ENCODE results near the gene GLA.
A peak's percentile ranks its signal among the peaks of the same experiment; 100 is the strongest.

The GLA gene

DNA sequence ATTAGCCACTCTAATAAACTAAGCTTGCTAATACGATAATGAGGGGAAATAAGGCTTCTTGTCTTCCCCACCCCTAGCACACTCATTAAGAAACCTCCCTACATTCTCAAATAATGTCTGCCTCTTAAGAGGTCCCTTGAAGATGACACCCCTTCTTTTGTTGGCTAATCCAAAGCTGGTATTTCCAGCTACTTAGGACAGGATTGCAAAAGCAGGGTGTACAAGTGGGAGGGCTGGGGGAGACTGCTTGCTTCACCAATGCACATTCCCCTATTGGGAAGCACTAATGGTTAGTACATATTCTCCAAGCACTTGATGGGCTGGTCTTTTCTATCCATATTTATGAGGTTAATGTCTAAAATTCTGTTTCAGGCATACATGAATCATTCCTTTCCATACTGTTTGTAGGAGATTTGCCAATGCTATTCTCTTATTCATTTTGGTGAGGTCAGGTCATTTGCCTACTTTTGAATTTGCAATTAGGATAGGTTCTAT, 42.4 kb downstream of the GLA start:
- intact Hi-C loops (cut with DNase I) = no loop called here
- DNase-seq = no peak

DNA sequence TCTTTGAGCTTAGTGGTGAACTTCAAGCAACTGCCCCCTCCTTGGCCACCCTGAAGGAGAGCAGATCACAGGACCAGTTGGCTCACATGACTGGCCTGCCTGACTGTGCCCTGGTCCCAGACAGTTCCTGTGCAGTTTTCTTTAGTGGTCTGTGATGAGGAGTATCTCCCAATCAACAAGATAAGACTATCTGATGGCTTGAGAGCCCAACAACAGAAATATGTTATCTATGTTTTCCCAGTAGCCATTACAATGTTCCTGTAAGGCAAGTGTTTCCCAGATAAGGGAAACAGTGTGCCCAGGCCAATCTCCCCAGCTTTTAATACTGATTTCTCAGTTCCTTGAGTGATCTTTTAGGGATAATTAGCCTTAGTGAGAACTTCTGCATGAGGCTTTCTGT, 45.0 kb downstream of the GLA start:
- intact Hi-C loops (cut with DNase I) = no loop called here
- no peak for DNase-seq

DNA sequence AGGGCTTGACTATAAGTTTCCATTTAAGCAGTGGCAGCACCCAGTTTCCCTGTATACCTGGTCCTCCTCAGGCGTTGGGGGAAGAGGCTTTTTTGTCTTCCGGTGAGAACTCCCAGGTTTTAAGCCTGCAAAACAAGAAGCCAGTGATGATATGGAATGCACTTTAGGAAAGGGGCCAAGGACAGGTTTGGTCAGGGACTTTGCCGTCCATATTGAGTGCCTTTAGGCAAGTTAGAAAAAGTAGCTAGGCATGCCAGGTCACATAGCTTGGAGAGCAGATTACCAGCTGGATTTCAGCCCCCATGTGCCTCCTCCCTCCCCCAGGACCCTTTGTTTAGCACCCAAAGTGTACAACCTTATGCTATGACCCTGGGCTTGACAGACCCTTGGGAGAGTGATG, 45.6 kb downstream of the GLA start:
- no peak for DNase-seq
- intact Hi-C loops (cut with DNase I) = no loop called here

DNA sequence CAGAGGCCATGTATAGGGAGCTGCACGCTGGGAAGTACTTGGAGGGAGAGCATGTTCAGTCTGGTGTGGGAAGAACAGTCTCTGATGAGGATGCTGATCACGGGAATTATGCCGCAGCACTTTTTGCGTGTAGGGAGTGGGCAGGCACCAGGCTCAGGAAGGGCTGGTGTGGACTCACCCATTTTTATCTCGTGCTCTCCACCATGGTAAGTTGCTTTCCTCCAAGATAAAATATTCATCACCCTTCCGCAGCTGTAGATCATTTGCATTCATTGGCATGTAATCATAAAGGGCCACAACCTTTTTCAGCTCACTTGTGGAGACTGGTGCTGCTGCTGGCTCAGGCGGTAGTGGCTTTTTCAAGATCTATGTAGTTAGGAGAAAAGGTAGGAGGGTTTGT, 47.3 kb downstream of the GLA start:
- intact Hi-C loops (cut with DNase I) = no loop called here
- DNase-seq = no peak

DNA sequence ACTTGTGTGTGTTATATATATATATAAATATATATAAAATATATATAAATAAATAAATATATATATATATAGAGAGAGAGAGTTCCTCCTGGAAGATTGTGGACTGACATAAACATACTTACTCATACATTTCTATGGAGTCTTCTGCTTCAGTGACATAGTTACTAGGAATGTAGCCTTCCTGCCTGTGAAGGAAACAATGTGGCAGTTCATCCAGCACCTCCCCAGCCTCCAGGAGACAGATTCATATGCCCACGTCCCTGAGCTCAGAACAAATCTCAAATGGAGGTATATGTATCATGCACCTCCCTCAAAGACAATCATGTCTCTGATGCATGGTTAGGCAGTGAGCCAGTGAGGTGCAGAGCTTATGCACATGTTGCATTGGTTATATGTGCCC, 47.8 kb downstream of the GLA start:
- no peak for DNase-seq
- intact Hi-C loops (cut with DNase I) = no loop called here

- intact Hi-C loops (cut with DNase I) = no loop called here
- no peak for DNase-seq
Measured at GRCh38 chrX:101357166-101357795, 50.4 kb downstream of the GLA start.

DNA sequence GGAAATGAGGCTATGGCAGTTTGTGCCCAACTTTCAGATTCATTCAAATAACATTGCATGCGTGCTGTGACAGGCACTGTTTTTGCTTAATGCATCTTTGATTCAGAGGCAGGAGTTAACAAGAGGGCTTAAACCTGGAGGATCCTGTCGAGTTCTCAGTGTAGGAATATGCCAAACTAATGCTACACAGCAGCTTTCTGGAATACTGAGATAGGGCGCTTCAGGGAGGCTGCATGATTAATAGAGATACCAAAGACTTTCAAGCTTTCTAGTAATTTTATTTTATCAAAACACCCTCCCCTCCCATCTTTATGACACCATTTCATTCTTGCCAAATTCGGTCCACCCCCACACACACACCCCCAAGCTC, 58.5 kb downstream of the GLA start:
- intact Hi-C loops (cut with DNase I) = no loop called here
- DNase-seq = no peak

- intact Hi-C loops (cut with DNase I) = no loop called here
- DNase-seq = peak; percentile 60 to 90 (median 80)
Measured at GRCh38 chrX:101348452-101349192, 59.1 kb downstream of the GLA start, which contains the start of gene TIMM8A. TIMM8A (minus strand) TSS chrX:101348742; CDS start chrX:101348664, 78 bp downstream.

DNA sequence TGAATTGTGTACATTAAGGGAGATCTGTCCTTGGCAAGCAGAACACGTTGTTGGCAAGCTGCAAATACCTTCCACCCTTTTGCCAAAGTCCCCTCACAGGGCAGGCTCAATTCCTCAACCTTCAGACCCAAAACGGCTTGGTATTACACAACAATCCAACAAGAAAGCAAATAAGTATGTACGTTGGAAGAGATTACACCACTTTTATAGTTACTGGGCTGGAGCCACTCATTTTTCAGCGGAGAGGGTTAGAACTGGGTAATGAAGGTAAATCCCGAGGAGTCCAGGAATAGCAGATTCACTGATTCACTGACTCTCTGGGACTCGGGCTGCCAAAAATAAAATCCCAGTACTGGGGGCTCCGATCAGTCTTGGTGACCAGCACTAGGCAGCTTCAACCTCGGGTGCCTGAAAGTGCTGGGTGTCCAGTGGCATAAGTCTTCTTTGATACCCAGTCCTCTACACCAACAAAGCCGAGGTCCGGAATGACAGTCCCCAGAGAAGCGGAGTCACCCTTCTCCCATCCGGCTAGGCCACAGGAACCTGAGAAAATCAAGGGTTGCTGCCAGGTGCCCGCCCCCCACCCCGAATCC, 59.8 kb downstream of the GLA start:
- intact Hi-C loops (cut with DNase I) = no loop called here
- DNase-seq = peak in 8 of 42 donors; percentile 2 to 36 (median 8)
